ENCODE measurements around the gene SCEL. TPM values are rescaled to one million over a fixed set of nuclear protein-coding genes. Genes with fewer than 3 reads are reported as not detected.

SCEL gene
- total RNA-seq, 2 experiments from 2014 or later: not detected

- DNase-seq: no peak
- Mint-ChIP-seq H3K4me3 (no peak overlapping the region), H3K9me3 (no peaks in the 10 kb centered on the region), H3K36me3 (ENCODE audit: low read depth) (no peaks in the 10 kb centered on the region), H3K4me1 (ENCODE audit: low read depth) (peaks cover 17% of the 10 kb centered on the region), H3K27me3 (peaks cover under 1% of the 10 kb centered on the region), H3K27ac (no peak overlapping the region)
- intact Hi-C loops (cut with DNase I, micrococcal nuclease): loop anchor here in 1 of 2 experiments (10.0 kb wide), 2 partner anchors 963 to 1713 kb away; partner anchors contain the start of genes OBI1 and RBM26
- ChIA-PET CTCF (no interaction called here), POLR2A (no interaction called here)
- H3K4me1 ChIP-seq (ENCODE audit: insufficient read depth, low read length): peaks cover 7% of the 10 kb centered on the region
- no peaks in the 10 kb centered on the region for H3K9me3 ChIP-seq (ENCODE audit: control insufficient read depth in 1 of 2, insufficient read depth in 1 of 2, low read length in 2 of 2)
- TF ChIP-seq CTCF (IDR thresholded peaks at IDR 0.05): no peak
- H3K4me3 ChIP-seq (ENCODE audit: low read length): no peak overlapping the region
- ATAC-seq (ENCODE audit: poor library complexity): no peak
- H3K27ac ChIP-seq (ENCODE audit: low read depth in 1 of 2, low read length in 2 of 2): no peak overlapping the region
- no peaks in the 10 kb centered on the region for H3K27me3 ChIP-seq (ENCODE audit: control insufficient read depth in 1 of 2, insufficient read depth in 2 of 2, low read length in 2 of 2)
- no peaks in the 10 kb centered on the region for H3K36me3 ChIP-seq (ENCODE audit: insufficient read depth, low read length)
These were observed 156.4 kb downstream of the SCEL start for GRCh38 chr13:77691871-77692270.

- Mint-ChIP-seq H3K9me3 (no peaks in the 10 kb centered on the region), H3K4me1 (ENCODE audit: low read depth) (peaks cover 20% of the 10 kb centered on the region), H3K36me3 (ENCODE audit: low read depth) (no peaks in the 10 kb centered on the region), H3K27me3 (no peaks in the 10 kb centered on the region), H3K27ac (no peak overlapping the region), H3K4me3 (no peak overlapping the region)
- Histone ChIP-seq H3K9me3 (ENCODE audit: control insufficient read depth in 1 of 2, insufficient read depth in 1 of 2, low read length in 2 of 2) (no peaks in the 10 kb centered on the region), H3K4me1 (ENCODE audit: insufficient read depth, low read length) (peaks cover 11% of the 10 kb centered on the region), H3K36me3 (ENCODE audit: insufficient read depth, low read length) (no peaks in the 10 kb centered on the region), H3K27me3 (ENCODE audit: control insufficient read depth in 1 of 2, insufficient read depth in 2 of 2, low read length in 2 of 2) (no peaks in the 10 kb centered on the region), H3K4me3 (ENCODE audit: low read length) (no peak overlapping the region), H3K27ac (ENCODE audit: low read depth in 1 of 2, low read length in 2 of 2) (no peak overlapping the region)
- no peak for ATAC-seq (ENCODE audit: poor library complexity)
- ChIA-PET CTCF (no interaction called here), POLR2A (no interaction called here)
- TF ChIP-seq CTCF (IDR thresholded peaks at IDR 0.05): no peak
- no peak for DNase-seq
- intact Hi-C loops (cut with DNase I, micrococcal nuclease): loop anchor here in 1 of 2 experiments (10.0 kb wide), 2 partner anchors 962 to 1712 kb away; partner anchors contain the start of genes OBI1 and RBM26
These were observed 157.4 kb downstream of the SCEL start for GRCh38 chr13:77692746-77693448.

- no peak overlapping the region for H3K27ac ChIP-seq (ENCODE audit: low read depth in 1 of 2, low read length in 2 of 2)
- intact Hi-C loops (cut with DNase I, micrococcal nuclease): loop anchor here in 1 of 2 experiments (10.0 kb wide), 2 partner anchors 961 to 1711 kb away; partner anchors contain the start of genes OBI1 and RBM26
- ChIA-PET CTCF (no interaction called here), POLR2A (no interaction called here)
- H3K27me3 ChIP-seq (ENCODE audit: control insufficient read depth in 1 of 2, insufficient read depth in 2 of 2, low read length in 2 of 2): no peaks in the 10 kb centered on the region
- DNase-seq (no peak), ATAC-seq (ENCODE audit: poor library complexity) (no peak)
- peaks cover 11% of the 10 kb centered on the region for H3K4me1 ChIP-seq (ENCODE audit: insufficient read depth, low read length)
- no peaks in the 10 kb centered on the region for H3K9me3 Mint-ChIP-seq
- no peaks in the 10 kb centered on the region for H3K36me3 Mint-ChIP-seq (ENCODE audit: low read depth)
- no peak for TF ChIP-seq CTCF (IDR thresholded peaks at IDR 0.05)
- H3K4me1 Mint-ChIP-seq (ENCODE audit: low read depth): peaks cover 20% of the 10 kb centered on the region
- H3K27ac Mint-ChIP-seq: no peak overlapping the region
- H3K9me3 ChIP-seq (ENCODE audit: control insufficient read depth in 1 of 2, insufficient read depth in 1 of 2, low read length in 2 of 2): no peaks in the 10 kb centered on the region
- H3K27me3 Mint-ChIP-seq: no peaks in the 10 kb centered on the region
- H3K4me3 Mint-ChIP-seq: no peak overlapping the region
- H3K4me3 ChIP-seq (ENCODE audit: low read length): no peak overlapping the region
- no peaks in the 10 kb centered on the region for H3K36me3 ChIP-seq (ENCODE audit: insufficient read depth, low read length)
These were observed 158.0 kb downstream of the SCEL start for GRCh38 chr13:77693449-77693940.

Other genes with a start within 250 kb of the SCEL start
- 100 to 1,000 TPM; 116 to 119 TPM for gene MYCBP2, start 208.6 kb upstream of the SCEL start, total RNA-seq
- gene SLAIN1, start 162.0 kb downstream of the SCEL start, total RNA-seq: 10 to 100 TPM; 41.2 to 42.5 TPM

All from CD4-positive, alpha-beta T cell (primary cell).